ENCODE measurements around the gene EIF5B.
"Not testable (repeated sequence)": the region's sequence is repeated elsewhere in the genome, so short reads cannot be mapped to it uniquely, and the experiment has no call there.

Gene EIF5B

GRCh38 chr2:99337113-99338028 lies at the start of gene EIF5B:
EIF5B (plus strand) TSS chr2:99337389; CDS start chr2:99337555, 166 bp downstream.
- peak; percentile 80 for DNase-seq (ENCODE audit: low read depth)

- no peak for DNase-seq (ENCODE audit: low read depth)
Measured at GRCh38 chr2:99297994-99298393, 39.2 kb upstream of the EIF5B start.

GRCh38 chr2:99299580-99299979 lies 37.6 kb upstream of the EIF5B start:
- DNase-seq (ENCODE audit: low read depth) = no peak

GRCh38 chr2:99301097-99301496 lies 36.1 kb upstream of the EIF5B start, which contains the start of gene LYG1:
LYG1 (minus strand) TSS chr2:99301197; CDS start chr2:99295670, 5,527 bp downstream.
- DNase-seq (ENCODE audit: low read depth) = not testable (repeated sequence)

GRCh38 chr2:99317161-99317872 lies 19.9 kb upstream of the EIF5B start:
- DNase-seq (ENCODE audit: low read depth) = no peak

GRCh38 chr2:99317873-99318200 lies 19.4 kb upstream of the EIF5B start:
- DNase-seq (ENCODE audit: low read depth) = not testable (repeated sequence)

- no peak for DNase-seq (ENCODE audit: low read depth)
Measured at GRCh38 chr2:99325384-99325783, 11.8 kb upstream of the EIF5B start.

GRCh38 chr2:99335911-99336803 lies 1.0 kb upstream of the EIF5B start, which contains the start of gene TXNDC9:
TXNDC9 (minus strand) TSS chr2:99336333; CDS start chr2:99333210, 3,123 bp downstream.
- peak; percentile 92 for DNase-seq (ENCODE audit: low read depth)

- peak; percentile 2 for DNase-seq (ENCODE audit: low read depth)
Measured at GRCh38 chr2:99336804-99337112, 431 bp upstream of the EIF5B start.

GRCh38 chr2:99338029-99338585 lies 918 bp downstream of the EIF5B start:
- no peak for DNase-seq (ENCODE audit: low read depth)

GRCh38 chr2:99340669-99341236 lies 3.6 kb downstream of the EIF5B start:
- no peak for DNase-seq (ENCODE audit: low read depth)

GRCh38 chr2:99342536-99342935 lies 5.3 kb downstream of the EIF5B start:
- no peak for DNase-seq (ENCODE audit: low read depth)

- DNase-seq (ENCODE audit: low read depth) = not testable (repeated sequence)
Measured at GRCh38 chr2:99345446-99345845, 8.3 kb downstream of the EIF5B start.

GRCh38 chr2:99346218-99346617 lies 9.0 kb downstream of the EIF5B start:
- DNase-seq (ENCODE audit: low read depth) = no peak

GRCh38 chr2:99348173-99348572 lies 11.0 kb downstream of the EIF5B start:
- DNase-seq (ENCODE audit: low read depth) = no peak

GRCh38 chr2:99350194-99350593 lies 13.0 kb downstream of the EIF5B start:
- no peak for DNase-seq (ENCODE audit: low read depth)

- no peak for DNase-seq (ENCODE audit: low read depth)
Measured at GRCh38 chr2:99354070-99354469, 16.9 kb downstream of the EIF5B start.

GRCh38 chr2:99354825-99355224 lies 17.6 kb downstream of the EIF5B start:
- not testable (repeated sequence) for DNase-seq (ENCODE audit: low read depth)

GRCh38 chr2:99356853-99357252 lies 19.7 kb downstream of the EIF5B start:
- DNase-seq (ENCODE audit: low read depth) = no peak

- no peak for DNase-seq (ENCODE audit: low read depth)
Measured at GRCh38 chr2:99365661-99366060, 28.5 kb downstream of the EIF5B start.

GRCh38 chr2:99368854-99369253 lies 31.7 kb downstream of the EIF5B start:
- DNase-seq (ENCODE audit: low read depth) = not testable (repeated sequence)

Measured in stimulated activated CD8-positive, alpha-beta memory T cell treated with anti-CD3 and anti-CD28 coated beads, Interleukin-7, amount 100 ng/mL, for 24 hours (primary cell).